ENCODE results near the gene LHFPL5.

Gene LHFPL5

GRCh38 chr6:35787266-35788218, 17.6 kb upstream of the LHFPL5 start:
- Histone ChIP-seq H3K9me3 (no peaks in the 10 kb centered on the region; the same call in 1 of the 2 replicates), H3K4me3 (ENCODE audit: low read depth, low read length) (peak overlapping the region; percentile 35), H3K36me3 (no peaks in the 10 kb centered on the region), H3K4me1 (no peaks in the 10 kb centered on the region), H3K27me3 (peaks cover 12% of the 10 kb centered on the region)
- no peak for TF ChIP-seq CTCF (IDR thresholded peaks at IDR 0.05; ENCODE audit: low read depth, low read length)
- no peak for DNase-seq

GRCh38 chr6:35788423-35788982, 16.6 kb upstream of the LHFPL5 start:
- Histone ChIP-seq H3K9me3 (no peaks in the 10 kb centered on the region; the same call in 1 of the 2 replicates), H3K27me3 (peaks cover 12% of the 10 kb centered on the region), H3K36me3 (no peaks in the 10 kb centered on the region), H3K4me1 (no peaks in the 10 kb centered on the region), H3K4me3 (ENCODE audit: low read depth, low read length) (no peak overlapping the region)
- no peak for DNase-seq
- no peak for TF ChIP-seq CTCF (IDR thresholded peaks at IDR 0.05; ENCODE audit: low read depth, low read length)

- no peak for TF ChIP-seq CTCF (IDR thresholded peaks at IDR 0.05; ENCODE audit: low read depth, low read length)
- Histone ChIP-seq H3K4me3 (ENCODE audit: low read depth, low read length) (no peak overlapping the region), H3K9me3 (no peaks in the 10 kb centered on the region; the same call in 1 of the 2 replicates), H3K36me3 (no peaks in the 10 kb centered on the region), H3K27me3 (peaks cover 12% of the 10 kb centered on the region), H3K4me1 (no peaks in the 10 kb centered on the region)
- DNase-seq, result no peak
Measured at GRCh38 chr6:35790683-35791082, 14.5 kb upstream of the LHFPL5 start.

- DNase-seq, result no peak
- Histone ChIP-seq H3K9me3 (no peaks in the 10 kb centered on the region), H3K4me3 (ENCODE audit: low read depth, low read length) (no peak overlapping the region), H3K27me3 (no peaks in the 10 kb centered on the region), H3K36me3 (no peaks in the 10 kb centered on the region), H3K4me1 (no peaks in the 10 kb centered on the region)
- TF ChIP-seq CTCF (IDR thresholded peaks at IDR 0.05; ENCODE audit: low read depth, low read length), result no peak
Measured at GRCh38 chr6:35794536-35795452, 10.4 kb upstream of the LHFPL5 start.

- Histone ChIP-seq H3K9me3 (no peaks in the 10 kb centered on the region), H3K27me3 (no peaks in the 10 kb centered on the region), H3K4me3 (ENCODE audit: low read depth, low read length) (no peak overlapping the region), H3K4me1 (no peaks in the 10 kb centered on the region), H3K36me3 (no peaks in the 10 kb centered on the region)
- no peak for TF ChIP-seq CTCF (IDR thresholded peaks at IDR 0.05; ENCODE audit: low read depth, low read length)
- no peak for DNase-seq
Measured at GRCh38 chr6:35795453-35796071, 9.6 kb upstream of the LHFPL5 start.

All from BE2C (cell line).